ENCODE results near the gene RFT1.

The RFT1 gene

GRCh38 chr3:53155760-53156159, 25.5 kb upstream of the RFT1 start:
- TF ChIP-seq CTCF (IDR thresholded peaks at IDR 0.05; ENCODE audit: low read depth, low read length) (no peak), MYC (IDR thresholded peaks at IDR 0.05; ENCODE audit: low read depth, low read length) (no peak), POLR2A (IDR thresholded peaks at IDR 0.05; ENCODE audit: extremely low read depth, insufficient read length) (no peak), MAX (IDR thresholded peaks at IDR 0.05; ENCODE audit: low read depth, low read length) (no peak)

GRCh38 chr3:53154881-53155285, 24.6 kb upstream of the RFT1 start:
- no peak overlapping the region for H3K4me3 ChIP-seq (ENCODE audit: low read depth, low read length)
- TF ChIP-seq MYC (IDR thresholded peaks at IDR 0.05; ENCODE audit: low read depth, low read length) (no peak), MAX (IDR thresholded peaks at IDR 0.05; ENCODE audit: low read depth, low read length) (no peak), CTCF (IDR thresholded peaks at IDR 0.05; ENCODE audit: low read depth, low read length) (no peak), POLR2A (IDR thresholded peaks at IDR 0.05; ENCODE audit: extremely low read depth, insufficient read length) (no peak)
- DNase-seq (ENCODE audit: low read depth): no peak

More at GRCh38 chr3:53155760-53156159, 25.5 kb upstream of the RFT1 start:
- no peak for DNase-seq (ENCODE audit: low read depth)
- H3K4me3 ChIP-seq (ENCODE audit: low read depth, low read length): no peak overlapping the region

GRCh38 chr3:53153980-53154379, 23.7 kb upstream of the RFT1 start:
- TF ChIP-seq MAX (IDR thresholded peaks at IDR 0.05; ENCODE audit: low read depth, low read length) (no peak), POLR2A (IDR thresholded peaks at IDR 0.05; ENCODE audit: extremely low read depth, insufficient read length) (no peak), MYC (IDR thresholded peaks at IDR 0.05; ENCODE audit: low read depth, low read length) (no peak), CTCF (IDR thresholded peaks at IDR 0.05; ENCODE audit: low read depth, low read length) (no peak)
- no peak for DNase-seq (ENCODE audit: low read depth)
- no peak overlapping the region for H3K4me3 ChIP-seq (ENCODE audit: low read depth, low read length)

- no peak overlapping the region for H3K4me3 ChIP-seq (ENCODE audit: low read depth, low read length)
- DNase-seq (ENCODE audit: low read depth): no peak
- TF ChIP-seq MAX (IDR thresholded peaks at IDR 0.05; ENCODE audit: low read depth, low read length): no peak
- TF ChIP-seq CTCF (IDR thresholded peaks at IDR 0.05; ENCODE audit: low read depth, low read length): no peak
- TF ChIP-seq MYC (IDR thresholded peaks at IDR 0.05; ENCODE audit: low read depth, low read length): no peak
Measured at GRCh38 chr3:53153264-53153823, 23.1 kb upstream of the RFT1 start.

GRCh38 chr3:53151870-53152660, 21.8 kb upstream of the RFT1 start:
- no peak overlapping the region for H3K4me3 ChIP-seq (ENCODE audit: low read depth, low read length)
- TF ChIP-seq CTCF (IDR thresholded peaks at IDR 0.05; ENCODE audit: low read depth, low read length): no peak
- TF ChIP-seq POLR2A (IDR thresholded peaks at IDR 0.05; ENCODE audit: extremely low read depth, insufficient read length): no peak
- TF ChIP-seq MAX (IDR thresholded peaks at IDR 0.05; ENCODE audit: low read depth, low read length): no peak
- TF ChIP-seq MYC (IDR thresholded peaks at IDR 0.05; ENCODE audit: low read depth, low read length): no peak
- DNase-seq (ENCODE audit: low read depth): no peak
